Osteoblast (primary cell): Measurements from ENCODE around the gene KIAA0232. TPM values are rescaled to one million over a fixed set of nuclear protein-coding genes. Genes with fewer than 3 reads are reported as not detected.

Source experiments
- DNase-seq: peaks from one replicate; pipeline ENCODE4 v3.0.0; 2011; ENCODE audit warnings: low spot score, mixed read lengths; ENCODE audit not compliant: insufficient read length; ENCODE audit errors: missing footprints
- H2AFZ ChIP-seq: 2 replicates; pipeline ENCODE4 v1.6.0; 2011; ENCODE audit warnings: mild to moderate bottlenecking, low read length
- H3K27ac ChIP-seq: 2 replicates; pipeline ENCODE4 v1.5.1; 2011; ENCODE audit warnings: mild to moderate bottlenecking, low read depth, low read length, moderate library complexity
- H3K27me3 ChIP-seq: 2 replicates; pipeline ENCODE4 v1.6.0; 2012; ENCODE audit warnings: mild to moderate bottlenecking, control low read depth, inconsistent platforms, low read length, moderate library complexity; ENCODE audit not compliant: insufficient read depth
- H3K36me3 ChIP-seq: 2 replicates; pipeline ENCODE4 v1.5.1; 2011; ENCODE audit warnings: mild to moderate bottlenecking, low read length, control low read depth, moderate library complexity; ENCODE audit not compliant: insufficient read depth
- H3K4me1 ChIP-seq: 2 replicates; pipeline ENCODE4 v1.5.1; 2011; ENCODE audit warnings: mild to moderate bottlenecking, low read length, control low read depth, moderate library complexity; ENCODE audit not compliant: insufficient read depth
- H3K4me2 ChIP-seq: 2 replicates; pipeline ENCODE4 v1.6.0; 2011; ENCODE audit warnings: mild to moderate bottlenecking, low read length; ENCODE audit not compliant: insufficient read depth
- H3K4me3 ChIP-seq: fragments of 200-600 bp; sonication (generic); 3 replicates; pipeline ENCODE4 v1.5.1; 2012; ENCODE audit warnings: mild to moderate bottlenecking, low read length, inconsistent platforms; ENCODE audit not compliant: insufficient read depth
- H3K79me2 ChIP-seq: 2 replicates; pipeline ENCODE4 v1.6.0; 2012; ENCODE audit warnings: mild to moderate bottlenecking, low read length, control low read depth, inconsistent platforms; ENCODE audit not compliant: insufficient read depth
- H3K9me3 ChIP-seq: 2 replicates; pipeline ENCODE4 v1.5.1; 2011; ENCODE audit warnings: low read depth, low read length, control low read depth
- H4K20me1 ChIP-seq: 2 replicates; pipeline ENCODE4 v1.6.0; 2012; ENCODE audit warnings: mild to moderate bottlenecking, low read length, control low read depth; ENCODE audit not compliant: insufficient read depth
- CTCF ChIP-seq: IDR thresholded peaks from 2 replicates; pipeline ENCODE4 v1.5.1; 2011; ENCODE audit warnings: mild to moderate bottlenecking, low read depth, low read length, moderate library complexity; ENCODE audit errors: extremely low read depth
- total RNA-seq: library from RNA; depleted of rRNA; stranded (reverse); fragments of >200 nt; gene quantifications from 2 replicates; pipeline ENCODE4 v1.2.3, GENCODE V29; 2012

KIAA0232 gene
- total RNA-seq, 1 donor, result 23.9 TPM

GRCh38 chr4:6767386-6767747 lies 15.2 kb upstream of the KIAA0232 start:
- TF ChIP-seq CTCF, result no peak
- no peak overlapping the region for H3K27ac ChIP-seq
- H3K36me3 ChIP-seq, result no peaks in the 10 kb centered on the region
- H3K79me2 ChIP-seq, result no peaks in the 10 kb centered on the region
- peaks cover 15% of the 10 kb centered on the region for H3K27me3 ChIP-seq
- no peaks in the 10 kb centered on the region for H3K9me3 ChIP-seq
- no peaks in the 10 kb centered on the region for H4K20me1 ChIP-seq
- peaks cover 19% of the 10 kb centered on the region for H3K4me1 ChIP-seq
- DNase-seq, result peak; percentile 25
- H3K4me3 ChIP-seq, result no peak overlapping the region
- H3K4me2 ChIP-seq, result no peak overlapping the region
- no peak overlapping the region for H2AFZ ChIP-seq

GRCh38 chr4:6767748-6768538 lies 14.6 kb upstream of the KIAA0232 start:
- H3K4me1 ChIP-seq, result peaks cover 23% of the 10 kb centered on the region
- no peak overlapping the region for H3K27ac ChIP-seq
- no peak overlapping the region for H3K4me2 ChIP-seq
- TF ChIP-seq CTCF, result no peak
- H3K79me2 ChIP-seq, result no peaks in the 10 kb centered on the region
- H3K27me3 ChIP-seq, result peaks cover 15% of the 10 kb centered on the region
- no peaks in the 10 kb centered on the region for H3K36me3 ChIP-seq
- peak; percentile 81 for DNase-seq
- no peak overlapping the region for H3K4me3 ChIP-seq
- H3K9me3 ChIP-seq, result no peaks in the 10 kb centered on the region
- H2AFZ ChIP-seq, result peak overlapping the region; percentile 90
- H4K20me1 ChIP-seq, result no peaks in the 10 kb centered on the region

- no peak for TF ChIP-seq CTCF
Measured at GRCh38 chr4:6768539-6768905, 14.0 kb upstream of the KIAA0232 start.

GRCh38 chr4:6769233-6769988 lies 13.1 kb upstream of the KIAA0232 start:
- Histone ChIP-seq H3K79me2 (no peaks in the 10 kb centered on the region), H3K27me3 (peaks cover 9% of the 10 kb centered on the region), H3K27ac (no peak overlapping the region), H2AFZ (no peak overlapping the region), H3K4me3 (no peak overlapping the region), H4K20me1 (no peaks in the 10 kb centered on the region), H3K4me1 (peaks cover 23% of the 10 kb centered on the region), H3K36me3 (no peaks in the 10 kb centered on the region), H3K9me3 (no peaks in the 10 kb centered on the region), H3K4me2 (no peak overlapping the region)
- DNase-seq, result peak; percentile 53
- TF ChIP-seq CTCF, result no peak

More at GRCh38 chr4:6768539-6768905, 14.0 kb upstream of the KIAA0232 start:
- Histone ChIP-seq H3K27ac (no peak overlapping the region), H3K4me2 (no peak overlapping the region), H3K4me3 (no peak overlapping the region), H3K9me3 (no peaks in the 10 kb centered on the region), H3K79me2 (no peaks in the 10 kb centered on the region), H3K4me1 (peaks cover 23% of the 10 kb centered on the region), H3K27me3 (peaks cover 11% of the 10 kb centered on the region), H3K36me3 (no peaks in the 10 kb centered on the region), H2AFZ (peak overlapping the region; percentile 90), H4K20me1 (no peaks in the 10 kb centered on the region)
- peak; percentile 97 for DNase-seq
